ENCODE measurements around the gene ZNF385C. TPM values are rescaled to one million over a fixed set of nuclear protein-coding genes. Genes with fewer than 3 reads are reported as not detected.
A peak's percentile ranks its signal among the peaks of the same experiment; 100 is the strongest.

The ZNF385C gene
- total and polyA plus RNA-seq, 12 donors = 0.07 to 0.16 (median 0.11) TPM; not detected in 6

GRCh38 chr17:42116705-42117396 lies 18.6 kb upstream of the ZNF385C start:
- Histone ChIP-seq H3K36me3 (replicated peaks in 1 of 2) (peaks cover 0 to 22% of the 10 kb centered on the region in 2 donors), H3K27ac (peak overlapping the region in 3 of 5 donors; percentile 72 to 76 (median 76)), H3K4me3 (no peak overlapping the region), H3K4me1 (replicated peaks in 1 of 2) (peaks cover 24 to 36% of the 10 kb centered on the region in 2 donors), H3K27me3 (no peaks in the 10 kb centered on the region), H3K9me3 (replicated peaks in 1 of 3) (no peaks in the 10 kb centered on the region)
- intact Hi-C loops (cut with DNase I) = loop anchor here in 1 of 2 donors (5.0 kb wide), 2 partner anchors 65 to 90 kb away; partner anchors contain the start of gene KCNH4
- TF ChIP-seq POLR2A (IDR thresholded peaks at IDR 0.05) (no peak), CTCF (IDR thresholded peaks at IDR 0.05) (peak; percentile 74 to 91 (median 88))
- peak; percentile 83 to 97 (median 92) for DNase-seq
- 16 to 25% (median 22%) methylated on average over 15 to 18 of the region's 18 CpGs for WGBS, 4 donors

- Histone ChIP-seq H3K4me3 (no peak overlapping the region), H3K27ac (no peak overlapping the region), H3K36me3 (replicated peaks in 1 of 2) (peaks cover 0 to 25% of the 10 kb centered on the region in 2 donors), H3K27me3 (no peaks in the 10 kb centered on the region), H3K9me3 (replicated peaks in 1 of 3) (no peaks in the 10 kb centered on the region), H3K4me1 (replicated peaks in 1 of 2) (peaks cover 23 to 35% of the 10 kb centered on the region in 2 donors)
- TF ChIP-seq POLR2A (IDR thresholded peaks at IDR 0.05) = no peak
- no peak for TF ChIP-seq CTCF (IDR thresholded peaks at IDR 0.05)
- intact Hi-C loops (cut with DNase I) = loop anchor here (2.0 to 5.0 kb wide), 3 partner anchors 87 to 152 kb away; no protein-coding TSS in a partner anchor
- no peak for DNase-seq
- 84 to 94% (median 87%) methylated on average over 5 to 9 of the region's 9 CpGs for WGBS, 4 donors
Measured at GRCh38 chr17:42114118-42114517, 15.8 kb upstream of the ZNF385C start.

- Histone ChIP-seq H3K4me1 (replicated peaks in 1 of 2) (peaks cover 23 to 35% of the 10 kb centered on the region in 2 donors), H3K27ac (peak overlapping the region; percentile 88 to 93 (median 90)), H3K9me3 (replicated peaks in 1 of 3) (no peaks in the 10 kb centered on the region), H3K27me3 (no peaks in the 10 kb centered on the region), H3K36me3 (replicated peaks in 1 of 2) (peaks cover 0 to 32% of the 10 kb centered on the region in 2 donors), H3K4me3 (no peak overlapping the region)
- intact Hi-C loops (cut with DNase I) = loop anchor here (2.0 to 5.0 kb wide), 3 partner anchors 86 to 151 kb away; no protein-coding TSS in a partner anchor
- DNase-seq = no peak
- WGBS, 4 donors = 84 to 90% (median 90%) methylated on average over 17 to 28 of the region's 28 CpGs
- TF ChIP-seq CTCF (IDR thresholded peaks at IDR 0.05) = no peak
- TF ChIP-seq POLR2A (IDR thresholded peaks at IDR 0.05) = no peak
Measured at GRCh38 chr17:42113293-42114069, 15.2 kb upstream of the ZNF385C start.
